ENCODE data around the gene KLK7.
A peak's percentile ranks its signal among the peaks of the same experiment; 100 is the strongest.

Gene KLK7

DNA sequence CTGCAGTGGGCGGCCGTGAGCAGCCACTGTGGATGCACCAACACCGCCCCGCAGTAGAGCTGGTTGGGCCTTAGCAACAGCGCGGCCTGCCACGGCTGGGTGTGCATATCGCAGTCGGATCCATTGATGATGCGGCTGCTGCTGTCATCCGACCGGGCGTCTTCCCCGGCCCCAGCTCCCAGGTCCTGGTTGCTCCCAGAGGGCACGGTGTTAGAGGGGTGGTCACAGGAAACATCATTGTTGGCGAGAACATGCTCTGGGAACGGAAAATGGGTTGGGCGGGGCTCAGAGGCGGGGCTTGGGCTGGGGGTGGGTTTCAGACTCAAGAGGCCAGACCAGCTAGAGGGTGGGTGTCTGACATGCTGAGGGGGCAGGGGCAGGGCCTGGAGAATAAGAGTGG lies 33.9 kb downstream of the KLK7 start:
- H3K4me3 ChIP-seq (replicated peaks in 1 of 2; ENCODE audit: low read depth in 2 of 2, low read length in 2 of 2) = no peak overlapping the region
- TF ChIP-seq, protein P1, sequence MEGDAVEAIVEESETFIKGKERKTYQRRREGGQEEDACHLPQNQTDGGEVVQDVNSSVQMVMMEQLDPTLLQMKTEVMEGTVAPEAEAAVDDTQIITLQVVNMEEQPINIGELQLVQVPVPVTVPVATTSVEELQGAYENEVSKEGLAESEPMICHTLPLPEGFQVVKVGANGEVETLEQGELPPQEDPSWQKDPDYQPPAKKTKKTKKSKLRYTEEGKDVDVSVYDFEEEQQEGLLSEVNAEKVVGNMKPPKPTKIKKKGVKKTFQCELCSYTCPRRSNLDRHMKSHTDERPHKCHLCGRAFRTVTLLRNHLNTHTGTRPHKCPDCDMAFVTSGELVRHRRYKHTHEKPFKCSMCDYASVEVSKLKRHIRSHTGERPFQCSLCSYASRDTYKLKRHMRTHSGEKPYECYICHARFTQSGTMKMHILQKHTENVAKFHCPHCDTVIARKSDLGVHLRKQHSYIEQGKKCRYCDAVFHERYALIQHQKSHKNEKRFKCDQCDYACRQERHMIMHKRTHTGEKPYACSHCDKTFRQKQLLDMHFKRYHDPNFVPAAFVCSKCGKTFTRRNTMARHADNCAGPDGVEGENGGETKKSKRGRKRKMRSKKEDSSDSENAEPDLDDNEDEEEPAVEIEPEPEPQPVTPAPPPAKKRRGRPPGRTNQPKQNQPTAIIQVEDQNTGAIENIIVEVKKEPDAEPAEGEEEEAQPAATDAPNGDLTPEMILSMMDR (IDR thresholded peaks at IDR 0.05; ENCODE audit: low read depth, low read length) = no peak
- no peak for DNase-seq (ENCODE audit: low read depth in 2 of 2)

DNA sequence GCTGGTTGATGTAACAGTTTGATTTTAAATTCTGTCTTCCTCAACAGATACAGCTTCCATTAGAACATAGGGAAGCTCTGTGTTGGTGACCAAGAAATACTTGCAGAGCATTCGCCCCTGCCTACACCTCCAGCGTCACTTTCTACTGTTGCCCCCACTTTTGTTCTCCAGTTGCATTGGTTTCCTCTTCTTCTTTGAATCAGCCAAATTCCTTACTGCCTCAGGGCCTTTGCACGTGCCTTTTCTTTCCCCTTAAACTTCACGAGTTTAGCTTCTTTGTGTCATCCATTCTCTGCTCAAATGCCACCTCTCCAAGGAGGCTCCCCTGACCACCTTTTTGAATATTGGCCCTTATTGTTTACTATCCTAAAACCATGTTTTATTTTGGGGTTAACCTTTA lies 36.6 kb downstream of the KLK7 start:
- TF ChIP-seq, protein P1 (IDR thresholded peaks at IDR 0.05; ENCODE audit: low read depth, low read length) = no peak
- DNase-seq (ENCODE audit: low read depth in 2 of 2) = no peak
- no peak overlapping the region for H3K4me3 ChIP-seq (replicated peaks in 1 of 2; ENCODE audit: low read depth in 2 of 2, low read length in 2 of 2)

DNA sequence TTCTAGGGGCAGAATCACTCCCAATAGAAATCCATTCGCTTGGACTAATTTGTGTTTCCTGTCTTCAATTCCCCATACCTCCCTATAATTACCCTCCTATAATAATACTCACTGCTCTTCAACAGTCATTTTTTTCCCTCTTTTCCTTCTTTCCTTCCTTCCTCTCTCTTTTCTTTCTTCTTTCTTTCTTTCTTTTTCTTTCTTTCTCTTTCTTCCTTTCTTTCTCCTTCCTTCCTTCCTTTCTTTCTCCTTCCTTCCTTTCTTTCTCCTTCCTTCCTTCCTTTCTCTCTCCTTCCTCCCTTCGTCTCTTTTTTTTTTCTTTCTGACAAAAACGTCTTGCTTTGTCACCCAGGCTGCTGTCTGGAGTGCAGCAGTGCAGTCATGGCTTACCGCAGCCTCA lies 38.9 kb downstream of the KLK7 start:
- H3K4me3 ChIP-seq (replicated peaks in 1 of 2; ENCODE audit: low read depth in 2 of 2, low read length in 2 of 2) = no peak overlapping the region
- no peak for DNase-seq (ENCODE audit: low read depth in 2 of 2)
- TF ChIP-seq, protein P1 (IDR thresholded peaks at IDR 0.05; ENCODE audit: low read depth, low read length) = no peak

DNA sequence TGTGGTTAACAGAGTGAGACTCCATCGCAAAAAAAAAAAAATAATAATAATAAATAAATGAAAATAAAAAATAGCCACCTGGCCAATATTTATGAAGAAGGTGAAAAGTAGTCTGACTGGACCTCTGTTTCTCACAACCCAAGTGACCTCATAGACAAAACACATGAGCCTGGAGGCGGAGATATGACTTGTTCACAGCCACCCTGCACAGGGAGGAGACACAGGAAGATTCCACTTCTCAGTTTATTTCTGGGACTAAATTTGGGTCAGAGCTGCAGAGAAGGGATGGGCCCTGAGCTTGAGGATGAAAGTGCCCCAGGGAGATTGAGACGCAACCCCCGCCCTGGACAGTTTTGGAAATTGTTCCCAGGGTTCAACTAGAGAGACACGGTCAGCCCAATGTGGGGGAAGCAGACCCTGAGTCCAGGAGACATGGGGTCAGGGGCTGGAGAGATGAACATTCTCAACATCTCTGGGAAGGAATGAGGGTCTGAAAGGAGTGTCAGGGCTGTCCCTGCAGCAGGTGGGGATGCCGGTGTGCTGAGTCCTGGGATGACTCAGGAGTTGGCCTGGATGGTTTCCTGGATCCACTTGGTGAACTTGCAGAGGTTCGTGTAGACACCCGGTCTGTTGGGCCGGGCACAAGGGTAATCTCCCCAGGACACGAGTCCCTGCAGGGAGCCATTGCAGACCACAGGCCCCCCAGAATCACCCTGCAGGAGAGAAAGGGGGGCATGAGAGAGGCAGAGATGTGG lies 40.5 kb downstream of the KLK7 start:
- no peak for DNase-seq (ENCODE audit: low read depth in 2 of 2)
- TF ChIP-seq, protein P1 (IDR thresholded peaks at IDR 0.05; ENCODE audit: low read depth, low read length) = no peak
- H3K4me3 ChIP-seq (replicated peaks in 1 of 2; ENCODE audit: low read depth in 2 of 2, low read length in 2 of 2) = no peak overlapping the region

DNA sequence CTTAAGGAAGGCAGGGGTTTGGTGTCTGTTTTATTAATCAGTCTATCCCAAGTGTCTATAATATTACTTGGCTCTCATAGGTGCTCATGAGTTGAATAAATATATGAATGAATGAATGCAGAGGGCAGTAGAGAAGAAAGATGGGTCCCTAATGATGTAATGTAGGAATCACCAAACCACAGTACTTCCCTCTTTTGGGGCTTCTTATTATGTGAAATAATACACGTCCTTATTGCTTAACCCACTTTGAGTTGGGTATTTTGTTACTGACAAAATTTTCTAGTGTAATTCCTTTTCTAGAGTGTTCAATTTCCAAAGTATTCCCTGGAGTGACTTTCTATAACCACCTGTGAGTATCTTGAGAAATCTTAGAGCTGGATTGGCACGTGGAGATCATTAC lies 44.1 kb downstream of the KLK7 start:
- TF ChIP-seq, protein P1 (IDR thresholded peaks at IDR 0.05; ENCODE audit: low read depth, low read length) = no peak
- H3K4me3 ChIP-seq (replicated peaks in 1 of 2; ENCODE audit: low read depth in 2 of 2, low read length in 2 of 2) = no peak overlapping the region
- no peak for DNase-seq (ENCODE audit: low read depth in 2 of 2)

DNA sequence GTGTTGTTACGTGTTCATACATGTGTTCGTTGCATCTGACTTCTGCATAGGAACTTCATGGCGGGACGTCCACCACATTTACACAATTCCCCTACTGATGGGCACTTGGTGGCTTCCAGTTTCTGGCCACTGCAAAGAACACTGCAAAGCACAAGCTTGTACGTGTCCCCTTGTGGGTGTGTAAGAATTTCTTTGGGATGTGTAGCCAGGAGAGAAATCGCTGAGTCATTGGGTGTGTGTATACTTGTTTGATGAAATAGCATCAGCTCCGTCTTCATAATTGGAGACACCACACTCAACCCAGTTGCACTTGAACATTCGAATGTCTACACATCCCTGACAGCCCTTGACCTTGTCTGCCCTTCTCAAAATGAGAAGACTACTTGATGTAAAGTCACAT lies 50.1 kb downstream of the KLK7 start:
- no peak overlapping the region for H3K4me3 ChIP-seq (replicated peaks in 1 of 2; ENCODE audit: low read depth in 2 of 2, low read length in 2 of 2)
- peak; percentile 29 to 45 for DNase-seq (ENCODE audit: low read depth in 2 of 2)
- TF ChIP-seq, protein P1 (IDR thresholded peaks at IDR 0.05; ENCODE audit: low read depth, low read length) = no peak

DNA sequence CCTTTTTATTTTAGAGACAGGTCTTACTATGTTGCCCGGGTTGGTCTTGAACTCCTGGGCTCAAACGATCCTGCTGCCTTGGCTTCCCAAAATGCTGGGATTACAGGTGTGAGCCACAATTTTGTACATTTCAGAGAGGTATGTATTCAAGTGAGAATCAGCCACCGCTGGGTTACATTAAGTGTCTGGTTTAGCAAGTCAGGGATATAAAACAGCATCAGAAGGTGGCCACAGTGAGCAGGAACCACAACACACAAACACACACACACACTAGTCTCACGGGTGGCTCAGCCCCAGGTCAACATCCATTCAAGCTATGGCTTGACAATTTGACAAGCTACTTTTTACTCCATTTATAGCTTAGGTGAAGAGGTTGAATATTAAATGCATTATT lies 51.0 kb downstream of the KLK7 start:
- DNase-seq (ENCODE audit: low read depth in 2 of 2) = no peak
- no peak overlapping the region for H3K4me3 ChIP-seq (replicated peaks in 1 of 2; ENCODE audit: low read depth in 2 of 2, low read length in 2 of 2)
- TF ChIP-seq, protein P1 (IDR thresholded peaks at IDR 0.05; ENCODE audit: low read depth, low read length) = no peak
